Ecto neural progenitor cell (in vitro differentiated cells): ENCODE results near the gene RPS21.

Experiments used
- DNase-seq: peaks from one replicate; pipeline ENCODE4 v3.0.0-alpha.2; 2018; ENCODE audit warnings: low spot score

The RPS21 gene

GRCh38 chr20:62396367-62397239 lies 9.7 kb downstream of the RPS21 start:
- DNase-seq, result no peak

GRCh38 chr20:62398120-62398821 lies 11.4 kb downstream of the RPS21 start:
- no peak for DNase-seq

GRCh38 chr20:62400021-62400420 lies 13.1 kb downstream of the RPS21 start:
- no peak for DNase-seq

GRCh38 chr20:62400541-62400940 lies 13.6 kb downstream of the RPS21 start:
- DNase-seq, result no peak

GRCh38 chr20:62401331-62401779 lies 14.5 kb downstream of the RPS21 start:
- DNase-seq, result peak; percentile 67

- DNase-seq, result no peak
Observed at GRCh38 chr20:62402456-62403150, 15.7 kb downstream of the RPS21 start.

- no peak for DNase-seq
Observed at GRCh38 chr20:62403331-62403730, 16.4 kb downstream of the RPS21 start.

- DNase-seq, result no peak
Observed at GRCh38 chr20:62404112-62404665, 17.3 kb downstream of the RPS21 start.

- DNase-seq, result no peak
Observed at GRCh38 chr20:62404761-62405107, 17.8 kb downstream of the RPS21 start.

- DNase-seq, result peak; percentile 78
Observed at GRCh38 chr20:62405108-62405980, 18.4 kb downstream of the RPS21 start.

GRCh38 chr20:62405981-62406513 lies 19.1 kb downstream of the RPS21 start:
- no peak for DNase-seq

- DNase-seq, result peak; percentile 65
Observed at GRCh38 chr20:62406635-62407176, 19.8 kb downstream of the RPS21 start.

- peak; percentile 94 for DNase-seq
Observed at GRCh38 chr20:62407221-62407992, 20.5 kb downstream of the RPS21 start, which contains the start of gene CABLES2. Gene CABLES2 (minus strand): TSS chr20:62407285. CDS start chr20:62407276, 9 bp downstream.

GRCh38 chr20:62408055-62408454 lies 21.2 kb downstream of the RPS21 start:
- DNase-seq, result no peak

GRCh38 chr20:62408640-62409039 lies 21.7 kb downstream of the RPS21 start:
- no peak for DNase-seq

- no peak for DNase-seq
Observed at GRCh38 chr20:62409086-62409853, 22.4 kb downstream of the RPS21 start.

GRCh38 chr20:62409931-62410745 lies 23.2 kb downstream of the RPS21 start:
- DNase-seq, result peak; percentile 79
